C4-2B (cell line): Measurements from ENCODE around the gene ECE1.

Source experiments
- ZFX ChIP-seq: fragments of 450-650 bp; IDR thresholded peaks from 2 replicates; pipeline ENCODE4 v1.6.1; 2017
- TF ChIP-seq, protein P1 (sequence below): fragments of 450-650 bp; conservative IDR thresholded peaks from 2 replicates; pipeline ENCODE4 v1.5.1; 2017; ENCODE audit warnings: mild to moderate bottlenecking

DNA sequence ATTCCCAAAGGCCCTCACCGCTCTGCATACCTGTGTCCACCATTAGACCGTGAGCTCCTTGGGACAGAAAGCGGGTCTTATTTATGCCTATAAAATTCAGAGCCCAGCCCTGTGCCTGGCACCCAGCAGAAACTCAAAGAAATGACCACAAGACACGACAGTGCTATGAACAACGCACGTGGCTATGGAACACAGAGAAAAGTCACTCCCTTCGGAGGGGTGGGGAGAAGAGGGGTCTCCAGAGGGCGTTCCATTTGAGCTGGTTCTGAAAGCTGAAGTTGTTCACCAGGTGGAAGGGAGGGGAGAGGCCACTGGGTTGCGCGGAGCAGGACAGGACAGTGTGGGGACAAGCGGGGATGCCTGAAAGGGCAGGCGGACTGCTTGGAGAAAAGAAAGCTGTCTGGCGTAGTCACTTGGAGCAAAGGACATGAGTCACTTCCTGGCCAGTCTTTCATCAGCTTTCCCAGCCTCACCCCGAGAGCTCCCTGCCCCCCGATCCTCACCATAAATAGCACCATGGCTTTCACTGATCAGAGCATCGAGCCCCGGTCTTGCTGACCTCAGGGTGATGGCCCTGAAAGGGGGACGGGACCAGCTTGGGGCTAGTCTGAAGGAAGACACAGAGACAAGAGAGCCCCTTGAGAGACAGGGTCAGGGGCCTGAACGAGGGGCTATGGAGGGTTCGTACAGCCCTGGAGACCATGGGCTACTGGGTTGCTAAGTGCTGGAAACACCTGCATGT lies 28.5 kb downstream of the ECE1 start:
- TF ChIP-seq, protein P1, sequence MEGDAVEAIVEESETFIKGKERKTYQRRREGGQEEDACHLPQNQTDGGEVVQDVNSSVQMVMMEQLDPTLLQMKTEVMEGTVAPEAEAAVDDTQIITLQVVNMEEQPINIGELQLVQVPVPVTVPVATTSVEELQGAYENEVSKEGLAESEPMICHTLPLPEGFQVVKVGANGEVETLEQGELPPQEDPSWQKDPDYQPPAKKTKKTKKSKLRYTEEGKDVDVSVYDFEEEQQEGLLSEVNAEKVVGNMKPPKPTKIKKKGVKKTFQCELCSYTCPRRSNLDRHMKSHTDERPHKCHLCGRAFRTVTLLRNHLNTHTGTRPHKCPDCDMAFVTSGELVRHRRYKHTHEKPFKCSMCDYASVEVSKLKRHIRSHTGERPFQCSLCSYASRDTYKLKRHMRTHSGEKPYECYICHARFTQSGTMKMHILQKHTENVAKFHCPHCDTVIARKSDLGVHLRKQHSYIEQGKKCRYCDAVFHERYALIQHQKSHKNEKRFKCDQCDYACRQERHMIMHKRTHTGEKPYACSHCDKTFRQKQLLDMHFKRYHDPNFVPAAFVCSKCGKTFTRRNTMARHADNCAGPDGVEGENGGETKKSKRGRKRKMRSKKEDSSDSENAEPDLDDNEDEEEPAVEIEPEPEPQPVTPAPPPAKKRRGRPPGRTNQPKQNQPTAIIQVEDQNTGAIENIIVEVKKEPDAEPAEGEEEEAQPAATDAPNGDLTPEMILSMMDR, result no peak
- no peak for TF ChIP-seq ZFX
